Epidermal melanocyte (primary cell): Measurements from ENCODE around the gene JSRP1.

Experiments
- DNase-seq: peaks from one replicate; pipeline ENCODE4 v3.0.0; 2011; ENCODE audit warnings: low spot score; ENCODE audit not compliant: insufficient read length

JSRP1 gene

GRCh38 chr19:2255982-2256685 is at the start of gene JSRP1:
TSS of gene JSRP1 (minus strand) at chr19:2256417. CDS start at chr19:2255314, 1,103 bp downstream.
- no peak for DNase-seq

GRCh38 chr19:2305452-2306280 is 49.4 kb upstream of the JSRP1 start:
- DNase-seq = peak; percentile 11

- no peak for DNase-seq
Measured at GRCh38 chr19:2303211-2303798, 47.1 kb upstream of the JSRP1 start.

- DNase-seq = peak; percentile 40
Measured at GRCh38 chr19:2302319-2303210, 46.3 kb upstream of the JSRP1 start.

GRCh38 chr19:2300533-2300932 is 44.3 kb upstream of the JSRP1 start:
- peak; percentile 5 for DNase-seq

GRCh38 chr19:2296141-2296540 is 39.9 kb upstream of the JSRP1 start:
- no peak for DNase-seq

- peak; percentile 81 for DNase-seq
Measured at GRCh38 chr19:2294687-2295335, 38.6 kb upstream of the JSRP1 start.

- DNase-seq = no peak
Measured at GRCh38 chr19:2291185-2291751, 35.1 kb upstream of the JSRP1 start.

- no peak for DNase-seq
Measured at GRCh38 chr19:2290441-2291184, 34.4 kb upstream of the JSRP1 start.

GRCh38 chr19:2289714-2290435 is 33.7 kb upstream of the JSRP1 start:
- DNase-seq = peak; percentile 14

GRCh38 chr19:2288818-2289713 is 32.8 kb upstream of the JSRP1 start:
- DNase-seq = peak; percentile 9

- DNase-seq = peak; percentile 14
Measured at GRCh38 chr19:2288338-2288817, 32.2 kb upstream of the JSRP1 start.

GRCh38 chr19:2287585-2288337 is 31.5 kb upstream of the JSRP1 start:
- peak; percentile 14 for DNase-seq

GRCh38 chr19:2286402-2287140 is 30.4 kb upstream of the JSRP1 start:
- DNase-seq = peak; percentile 12

- no peak for DNase-seq
Measured at GRCh38 chr19:2283835-2284507, 27.8 kb upstream of the JSRP1 start.

- no peak for DNase-seq
Measured at GRCh38 chr19:2282862-2283237, 26.6 kb upstream of the JSRP1 start.
